ENCODE data around the gene AK1.
"Not testable (repeated sequence)": the region's sequence is repeated elsewhere in the genome, so short reads cannot be mapped to it uniquely, and the experiment has no call there.

AK1 gene

GRCh38 chr9:127847833-127848755 is 29.4 kb downstream of the AK1 start:
- no peak for DNase-seq (ENCODE audit: low read depth)

DNA sequence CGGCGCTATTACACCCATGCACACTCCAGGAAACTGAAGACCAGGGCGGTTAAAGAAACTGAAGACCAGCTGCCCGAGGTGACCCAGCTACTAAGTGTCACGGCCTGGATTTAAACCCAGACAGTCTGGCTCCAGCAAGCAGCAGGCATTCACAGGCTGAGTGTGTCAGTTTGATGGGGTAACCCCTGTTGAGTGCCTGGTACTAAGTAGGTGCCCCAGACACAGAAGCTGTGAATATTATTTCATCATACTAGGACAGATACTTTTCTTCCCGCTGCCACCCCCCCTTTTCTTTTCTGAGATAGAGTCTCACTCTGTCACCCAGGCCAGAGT is 30.3 kb downstream of the AK1 start:
- DNase-seq (ENCODE audit: low read depth) = no peak

DNA sequence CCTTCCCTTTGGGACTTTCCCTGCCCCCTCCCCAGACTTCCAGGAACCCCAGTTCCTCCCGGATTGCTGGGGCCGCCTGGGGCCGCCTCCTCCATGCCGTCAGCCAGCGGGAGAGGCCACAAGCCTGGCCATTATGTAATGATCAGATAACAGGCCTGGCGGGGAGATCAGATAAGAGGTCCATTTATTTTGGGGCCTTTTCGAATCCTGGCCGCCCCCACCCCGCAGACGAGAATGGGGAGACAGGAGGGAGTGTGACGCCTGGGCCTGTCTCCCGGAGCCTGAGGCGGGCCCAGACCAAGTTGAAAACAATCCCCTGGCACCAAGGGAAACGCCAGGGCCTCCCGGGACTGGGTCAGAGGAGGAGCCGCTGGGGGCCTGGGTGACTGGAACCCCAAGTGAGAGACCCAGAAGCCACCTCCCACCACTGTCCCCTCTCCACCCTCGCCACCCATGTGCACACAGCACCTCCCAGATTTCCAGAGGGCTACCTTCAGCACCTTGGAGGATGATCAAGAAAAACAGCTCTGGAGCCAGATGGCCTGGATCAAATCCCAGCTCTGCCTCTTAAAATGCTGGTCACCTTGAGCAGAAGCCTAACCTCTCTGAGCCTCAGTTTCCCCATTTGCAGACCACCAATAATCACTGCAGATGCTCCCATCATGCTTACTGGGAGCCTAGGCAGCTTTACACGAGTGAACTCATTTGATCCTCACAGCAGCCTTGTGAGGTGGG is 30.9 kb downstream of the AK1 start:
- no peak for DNase-seq (ENCODE audit: low read depth)

DNA sequence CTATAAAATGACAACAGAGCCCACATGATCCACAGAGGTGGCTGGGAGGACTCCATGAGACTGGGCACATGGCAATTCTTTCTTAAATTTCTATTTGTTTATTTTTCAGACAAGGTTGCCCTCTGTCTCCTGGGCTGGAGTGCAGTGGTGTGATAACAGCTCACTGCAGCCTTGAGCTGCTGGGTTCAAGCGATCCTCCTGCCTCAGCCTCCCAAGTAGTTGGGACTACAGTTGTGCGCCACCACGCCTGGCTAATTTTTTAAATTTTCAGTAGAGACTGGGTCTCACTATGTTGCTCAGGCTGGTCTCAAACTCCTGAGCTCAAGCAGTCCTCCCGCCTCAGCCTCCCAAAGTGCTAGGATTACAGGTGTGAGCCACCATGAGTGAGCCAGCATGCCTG is 31.9 kb downstream of the AK1 start:
- DNase-seq (ENCODE audit: low read depth) = not testable (repeated sequence)

DNA sequence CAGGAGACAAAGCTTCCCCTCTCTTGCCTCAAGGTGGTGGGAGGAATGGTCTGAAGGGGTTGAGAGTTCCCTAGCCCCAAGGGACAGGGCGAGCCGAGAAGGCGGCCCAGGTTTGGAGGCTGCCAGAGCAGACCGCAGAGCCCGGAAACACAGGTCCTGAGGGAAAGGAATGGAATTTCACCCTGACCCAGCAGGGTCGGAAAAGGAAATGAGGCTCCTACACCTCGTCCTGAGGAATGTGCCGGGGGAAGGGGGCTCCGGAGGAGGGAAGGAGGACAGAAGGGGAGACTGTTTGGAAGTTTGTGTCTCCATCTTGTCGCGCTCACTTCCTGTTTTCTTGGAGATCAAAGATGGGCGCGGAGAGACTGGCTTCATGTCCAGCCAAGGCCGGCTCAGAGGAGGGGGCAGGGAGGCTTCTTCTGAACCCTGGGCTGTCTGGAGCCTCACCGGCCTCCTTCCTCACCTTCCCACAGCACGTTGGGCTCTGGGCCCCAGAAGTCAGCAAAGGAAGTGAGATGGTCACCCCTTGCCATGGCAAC is 32.6 kb downstream of the AK1 start:
- DNase-seq (ENCODE audit: low read depth) = no peak

DNA sequence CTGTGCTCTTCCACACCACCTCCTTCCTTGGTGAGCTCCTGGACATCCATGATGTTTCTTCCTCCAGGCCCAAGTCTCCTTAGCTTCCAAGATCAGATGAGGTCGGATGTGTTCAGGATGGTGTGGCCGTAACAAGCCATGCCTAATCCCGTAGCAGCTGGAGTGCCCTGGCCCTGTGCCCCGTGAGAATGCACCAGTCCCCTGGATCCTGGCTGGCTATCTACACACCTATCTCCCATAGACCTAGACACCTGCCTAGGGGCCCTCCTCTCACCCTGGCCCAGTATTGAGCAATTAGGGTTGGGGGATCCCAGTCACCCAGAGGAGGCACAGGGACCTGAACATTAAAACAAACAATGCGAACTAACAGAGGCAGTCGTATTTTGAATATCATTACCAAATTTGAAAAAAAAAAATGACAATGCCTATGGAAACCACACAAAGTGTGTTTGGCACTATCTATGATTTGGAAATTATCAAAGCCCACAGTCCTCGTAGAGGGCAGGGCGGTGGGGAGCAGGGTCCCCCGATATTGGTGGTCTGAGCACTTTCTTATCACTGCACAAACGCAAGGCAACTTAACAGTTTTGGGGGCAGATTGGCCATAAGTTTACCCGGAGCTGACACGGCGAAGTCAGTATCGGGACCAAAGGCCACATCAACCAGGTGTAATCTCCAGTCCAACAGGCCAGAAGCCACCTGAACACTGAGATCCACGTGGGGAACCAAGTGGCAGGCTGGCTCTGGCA is 36.2 kb downstream of the AK1 start:
- DNase-seq (ENCODE audit: low read depth) = no peak

DNA sequence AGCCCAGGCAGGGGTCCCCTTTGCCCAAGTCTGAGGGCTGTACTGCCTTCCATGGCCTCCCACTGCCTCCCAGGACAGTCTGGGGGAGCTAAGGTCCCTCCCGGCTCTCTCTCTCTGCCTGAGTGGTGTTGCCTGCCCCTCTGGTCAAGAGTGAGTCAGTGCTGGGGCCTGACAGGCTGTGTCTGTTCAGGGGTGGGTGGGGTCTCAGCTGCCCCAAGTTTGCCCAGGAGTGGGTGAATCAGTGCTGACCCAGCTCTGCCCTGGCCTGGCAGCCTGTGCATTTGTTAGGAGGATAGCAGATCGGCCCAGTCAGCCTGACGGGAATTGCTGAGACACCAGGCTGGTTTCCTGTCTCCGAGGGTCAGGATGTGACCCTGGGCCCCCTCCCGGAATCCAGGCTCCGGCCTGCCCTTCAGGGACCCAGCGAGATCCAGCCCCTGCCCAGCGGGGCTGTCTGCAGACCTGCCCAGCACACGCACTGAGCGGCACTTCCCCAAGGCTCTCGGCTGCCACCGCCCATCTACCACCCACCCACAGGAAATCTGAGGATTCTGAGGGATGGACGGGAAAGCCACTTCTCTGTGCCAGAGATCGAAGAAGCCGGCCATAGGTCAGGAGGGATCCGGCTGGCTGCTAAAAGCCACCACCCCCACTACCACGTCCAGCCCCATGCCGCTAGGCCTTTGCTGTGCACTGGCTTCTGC is 38.9 kb downstream of the AK1 start:
- DNase-seq (ENCODE audit: low read depth) = no peak

- no peak for DNase-seq (ENCODE audit: low read depth)
These were observed 40.1 kb downstream of the AK1 start for GRCh38 chr9:127837346-127837745.

- DNase-seq (ENCODE audit: low read depth) = not testable (repeated sequence)
These were observed 40.9 kb downstream of the AK1 start for GRCh38 chr9:127836561-127836960.

DNA sequence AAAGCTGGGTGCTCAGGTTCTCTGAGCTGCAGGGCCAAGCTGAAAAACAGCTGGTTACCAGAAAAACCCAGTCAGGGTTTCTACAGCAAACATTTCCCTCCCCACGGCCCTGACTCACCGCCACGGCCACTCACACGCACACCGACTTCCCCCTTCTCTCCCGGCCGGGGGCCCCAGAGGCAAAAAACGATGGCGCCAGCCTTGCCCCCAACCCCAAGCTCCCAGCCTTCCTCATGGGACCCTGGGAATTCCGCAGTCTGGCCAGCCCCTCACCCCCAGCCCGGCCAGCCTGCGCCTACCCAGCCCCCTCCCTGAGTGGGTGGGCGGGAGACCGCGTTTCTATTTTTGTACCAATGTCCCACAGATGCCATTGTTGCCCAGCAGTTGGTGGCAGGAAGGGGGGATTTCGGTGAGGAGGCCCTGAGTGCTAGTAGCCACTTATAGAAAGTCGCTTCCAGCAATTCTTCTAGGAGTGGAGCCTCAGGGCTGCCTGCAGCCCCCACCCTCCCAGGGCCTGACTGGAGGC is 41.4 kb downstream of the AK1 start:
- no peak for DNase-seq (ENCODE audit: low read depth)

GRCh38 chr9:127833555-127833954 is 43.9 kb downstream of the AK1 start:
- DNase-seq (ENCODE audit: low read depth) = no peak

GRCh38 chr9:127832248-127832647 is 45.2 kb downstream of the AK1 start:
- no peak for DNase-seq (ENCODE audit: low read depth)

GRCh38 chr9:127829205-127829906 is 48.1 kb downstream of the AK1 start:
- DNase-seq (ENCODE audit: low read depth) = no peak

GRCh38 chr9:127828262-127829031 is 49.0 kb downstream of the AK1 start:
- DNase-seq (ENCODE audit: low read depth) = no peak

GRCh38 chr9:127826253-127826913 is 51.1 kb downstream of the AK1 start:
- no peak for DNase-seq (ENCODE audit: low read depth)

DNA sequence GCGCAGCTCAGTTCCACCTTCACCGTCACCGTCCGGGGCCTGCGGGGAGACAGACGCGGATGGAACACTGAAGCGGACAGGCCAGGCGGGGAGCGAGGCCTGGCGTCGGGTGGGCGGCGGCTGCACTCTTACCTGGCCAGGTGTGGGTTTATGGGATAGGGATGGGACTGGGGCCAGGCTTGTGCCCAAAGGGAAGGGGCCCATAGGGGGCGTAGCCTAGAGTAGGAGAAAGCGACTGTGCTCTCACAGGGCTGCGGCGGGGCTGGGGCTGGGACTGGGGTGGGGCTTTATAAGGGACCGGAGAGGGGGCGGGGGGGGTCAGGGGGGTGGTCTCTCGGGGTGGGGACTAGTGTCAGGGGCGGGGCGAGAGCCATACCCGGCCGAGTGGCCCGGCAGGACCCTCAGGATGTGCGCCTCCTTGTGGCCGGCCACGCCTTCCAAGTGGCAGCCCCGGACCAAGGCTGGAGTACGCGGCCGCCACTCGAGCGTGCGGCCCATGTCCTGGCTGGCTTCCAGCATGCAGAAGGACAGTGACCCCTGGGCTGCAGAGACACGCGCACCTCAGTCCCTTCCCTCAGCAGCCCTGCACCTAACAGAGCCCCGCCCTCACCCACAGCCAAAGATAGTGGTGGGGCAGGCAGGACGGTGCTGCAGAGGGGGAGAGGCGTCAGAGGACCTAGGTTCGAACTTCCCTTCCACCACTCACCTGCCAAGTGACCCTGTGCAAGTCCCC is 52.0 kb downstream of the AK1 start:
- DNase-seq (ENCODE audit: low read depth) = no peak

- no peak for DNase-seq (ENCODE audit: low read depth)
These were observed 55.4 kb downstream of the AK1 start for GRCh38 chr9:127822108-127822507.

DNA sequence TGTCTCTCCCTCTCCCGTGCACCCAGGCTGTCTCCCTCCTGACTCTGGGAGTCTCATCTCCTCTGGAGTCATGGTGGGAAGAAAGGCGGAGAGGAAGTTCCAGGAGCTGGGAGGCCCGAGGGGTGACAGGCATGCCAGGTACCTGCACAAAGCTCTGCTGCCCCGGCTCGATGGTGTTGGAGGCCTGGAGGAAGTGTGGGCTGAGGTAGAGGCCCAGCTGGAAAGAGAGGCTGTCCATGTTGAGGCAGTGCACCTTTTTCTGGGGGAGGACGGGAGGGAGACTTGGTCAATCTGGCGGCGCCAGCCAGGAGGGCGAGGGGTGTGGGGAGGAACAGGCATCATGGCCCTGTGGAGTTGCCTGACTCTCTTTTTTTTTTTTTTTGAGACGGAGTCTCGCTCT is 58.9 kb downstream of the AK1 start:
- DNase-seq (ENCODE audit: low read depth) = no peak

- DNase-seq (ENCODE audit: low read depth) = no peak
These were observed 59.5 kb downstream of the AK1 start for GRCh38 chr9:127817881-127818434.

All from stimulated activated CD8-positive, alpha-beta memory T cell treated with anti-CD3 and anti-CD28 coated beads, Interleukin-4, amount 100 ng/mL, for 24 hours (primary cell).